GM21786 (cell line): ENCODE data around the gene GRB2.
A peak's percentile ranks its signal among the peaks of the same experiment; 100 is the strongest.
"Not testable (repeated sequence)": the region's sequence is repeated elsewhere in the genome, so short reads cannot be mapped to it uniquely, and the experiment has no call there.

ENCODE experiments used
- ATAC-seq: cut with Tn5 transposase; IDR thresholded peaks from one replicate; pipeline ENCODE4 v1.9.1; 2021; ENCODE audit not compliant: unreplicated experiment

The GRB2 gene

DNA sequence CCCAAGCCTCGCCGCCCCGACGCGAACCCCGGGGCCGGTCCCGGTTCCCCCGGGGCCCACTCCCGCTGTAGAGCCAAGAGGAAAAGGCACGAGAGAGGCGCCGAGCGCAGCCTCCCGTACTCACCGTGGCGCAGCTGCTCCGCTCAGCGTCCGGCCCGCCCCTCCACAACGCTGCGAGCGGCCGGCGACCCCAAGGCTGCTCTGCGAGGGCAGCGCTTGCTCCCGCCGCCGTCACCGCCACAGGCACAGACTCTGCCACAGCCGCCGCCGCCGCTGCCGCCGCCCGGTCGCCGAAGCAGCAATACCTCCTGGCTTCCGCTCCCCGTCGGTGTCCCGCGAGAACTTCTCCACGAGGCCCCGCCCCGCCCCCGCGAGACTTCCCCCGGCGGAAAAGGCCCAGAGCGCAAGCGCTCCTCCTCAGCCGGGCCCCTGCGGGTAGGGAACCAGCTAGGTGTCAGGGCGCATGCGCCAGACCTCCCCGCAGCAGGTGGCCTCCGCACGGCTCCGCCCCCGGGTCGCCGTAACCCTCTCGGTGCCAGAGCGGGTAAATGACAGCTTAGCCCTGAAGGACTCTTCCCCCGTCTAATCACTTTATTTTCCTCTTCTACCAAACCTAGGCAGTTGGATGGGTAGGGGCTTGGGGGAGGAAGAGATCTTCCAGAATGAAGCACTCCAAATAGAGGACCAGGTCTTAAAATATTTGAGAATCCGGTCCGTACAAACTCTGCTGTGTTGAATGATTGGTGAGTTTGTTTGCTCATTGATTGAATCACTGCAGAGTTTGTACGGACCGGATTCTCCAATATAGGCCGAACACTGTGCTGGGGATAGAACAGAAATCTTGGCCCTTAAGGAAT is at the start of gene GRB2:
Gene GRB2 (minus strand): TSS at position 314 of the 857 bp plus-strand sequence. CDS start 12,050 bp downstream, outside the sequence.
- ATAC-seq, result peak; percentile 75

DNA sequence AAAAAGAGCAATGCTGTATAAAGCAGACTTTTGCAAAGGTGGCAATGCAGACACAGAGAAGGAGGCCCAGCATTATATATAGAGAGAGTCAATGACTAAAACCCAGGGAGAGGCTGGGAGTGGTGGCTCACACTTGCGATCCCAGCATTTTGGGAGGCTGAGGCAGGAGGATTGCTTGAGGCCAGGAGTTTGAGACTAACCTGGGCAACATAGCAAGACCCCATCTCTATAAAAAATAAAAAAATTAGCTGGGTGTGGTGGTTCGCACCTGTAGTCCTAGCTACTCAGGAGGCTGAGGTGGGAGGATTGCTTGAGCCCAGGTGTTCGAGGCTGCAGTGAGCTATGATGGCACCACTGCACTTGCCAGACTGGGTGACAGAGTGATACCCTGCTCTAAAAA is 49.2 kb upstream of the GRB2 start:
- ATAC-seq, result not testable (repeated sequence)

DNA sequence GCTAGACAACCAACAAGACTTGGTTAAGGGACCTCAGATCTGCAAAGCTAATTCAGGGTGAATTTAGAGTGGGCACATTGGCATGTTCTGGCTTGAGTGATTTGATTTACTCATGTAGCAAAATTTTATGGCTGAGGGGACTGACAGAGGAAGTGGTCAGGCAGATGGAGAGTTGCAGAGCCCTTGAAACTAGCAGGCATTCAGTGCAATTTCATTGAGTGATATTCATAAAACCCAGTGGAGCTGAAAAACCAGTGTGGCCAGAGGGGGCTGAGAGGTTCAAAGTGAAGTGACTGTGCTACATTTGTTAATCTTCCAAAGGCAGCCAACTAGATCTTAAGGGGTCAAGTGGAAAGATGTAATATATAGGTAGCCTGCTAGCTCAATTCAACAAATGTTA is 48.7 kb upstream of the GRB2 start:
- ATAC-seq, result no peak

DNA sequence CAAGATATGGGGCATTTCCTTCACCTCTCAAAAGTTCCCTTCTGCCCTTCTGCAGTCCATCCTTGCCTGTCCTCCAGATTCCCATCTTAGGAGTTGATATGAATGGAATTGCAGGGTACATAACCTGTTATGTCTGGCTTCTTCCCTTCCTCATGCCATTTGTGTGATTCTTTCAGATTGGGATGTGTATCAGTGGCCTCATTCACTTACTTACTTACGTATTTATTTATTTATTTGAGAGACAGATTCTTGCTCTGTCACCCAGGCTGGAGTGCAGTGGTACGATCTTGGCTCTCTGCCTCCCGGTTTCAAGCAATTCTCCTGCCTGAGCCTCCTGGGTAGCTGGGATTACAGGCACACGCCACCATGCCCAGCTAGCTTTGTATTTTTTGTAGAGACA is 44.8 kb upstream of the GRB2 start:
- ATAC-seq, result no peak

DNA sequence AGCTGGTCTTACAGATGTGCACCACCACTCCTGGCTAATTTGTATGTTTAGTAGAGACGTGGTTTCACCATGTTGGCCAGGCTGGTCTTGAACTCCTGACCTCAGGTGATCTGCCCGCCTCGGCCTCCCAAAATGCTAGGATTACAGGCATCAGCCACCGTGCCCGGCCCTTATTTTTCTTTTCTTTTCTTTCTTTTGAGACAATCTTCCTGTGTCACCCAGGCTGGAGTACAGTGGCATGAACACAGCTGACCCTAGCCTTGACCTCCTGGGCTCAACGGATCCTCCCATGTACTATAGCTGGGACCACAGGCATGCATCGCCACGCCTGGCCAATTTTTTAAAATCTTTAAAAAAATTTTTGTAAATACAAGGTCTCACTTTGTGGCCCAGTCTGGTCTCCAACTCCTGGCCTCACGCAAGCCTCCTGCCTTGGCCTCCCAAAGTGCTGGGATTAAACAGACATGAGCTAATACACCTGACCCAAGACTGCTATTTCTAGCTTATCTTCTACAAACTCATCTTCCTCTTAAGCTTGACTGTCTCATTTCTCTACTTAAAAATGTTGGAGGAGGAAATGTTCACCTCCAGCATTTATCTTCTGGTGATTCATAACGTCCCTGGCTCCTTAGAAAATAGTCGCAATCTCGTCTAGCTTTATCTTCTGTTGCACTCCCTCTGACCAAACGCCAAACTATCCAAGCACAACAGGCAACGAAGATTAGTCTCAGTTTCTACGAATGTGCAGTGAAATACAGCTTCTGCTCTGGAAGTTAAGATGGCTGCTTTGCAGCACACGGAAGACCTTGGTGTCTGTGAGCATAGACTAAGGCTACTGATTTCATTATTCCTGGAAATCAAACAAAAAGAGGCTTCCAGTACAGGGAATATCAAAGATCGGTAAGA is 42.7 kb upstream of the GRB2 start:
- ATAC-seq, result no peak

DNA sequence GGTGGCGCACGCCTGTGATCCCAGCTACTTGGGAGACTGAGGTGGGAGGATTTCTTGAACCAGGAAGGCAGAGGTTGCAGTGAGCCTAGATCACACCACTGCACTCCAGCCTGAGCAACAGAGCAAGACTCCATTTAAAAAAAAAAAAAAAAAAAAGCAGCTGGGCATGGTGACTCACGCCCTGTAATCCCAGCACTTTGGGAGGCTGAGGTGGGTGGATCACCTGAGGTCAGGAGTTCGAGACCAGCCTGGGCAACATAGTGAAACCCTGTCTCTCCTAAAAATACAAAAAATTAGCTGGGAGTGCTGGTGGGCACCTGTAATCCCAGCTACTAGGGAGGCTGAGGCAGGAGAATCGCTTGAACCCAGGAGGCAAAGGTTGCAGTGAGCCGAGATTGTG is 40.4 kb upstream of the GRB2 start:
- not testable (repeated sequence) for ATAC-seq

DNA sequence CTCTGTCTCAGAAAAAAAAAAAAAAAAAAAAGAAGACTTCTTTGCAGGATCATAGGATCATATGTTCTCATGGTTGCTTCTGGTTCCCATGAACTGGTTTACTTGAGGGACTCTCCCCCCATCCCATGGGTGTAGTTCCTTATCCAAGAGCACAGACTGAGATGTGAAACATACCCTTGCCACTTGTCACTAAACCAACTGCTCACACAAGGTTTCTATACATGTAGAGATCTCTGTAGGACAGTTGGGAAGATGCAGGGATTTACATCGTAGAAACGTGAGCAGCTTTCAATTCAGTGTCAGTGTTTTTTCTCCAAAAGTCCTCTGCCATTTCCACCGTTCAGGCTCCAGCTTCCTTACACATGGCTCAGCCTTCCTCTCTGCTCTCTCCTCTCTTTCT is 39.8 kb upstream of the GRB2 start:
- ATAC-seq, result no peak

DNA sequence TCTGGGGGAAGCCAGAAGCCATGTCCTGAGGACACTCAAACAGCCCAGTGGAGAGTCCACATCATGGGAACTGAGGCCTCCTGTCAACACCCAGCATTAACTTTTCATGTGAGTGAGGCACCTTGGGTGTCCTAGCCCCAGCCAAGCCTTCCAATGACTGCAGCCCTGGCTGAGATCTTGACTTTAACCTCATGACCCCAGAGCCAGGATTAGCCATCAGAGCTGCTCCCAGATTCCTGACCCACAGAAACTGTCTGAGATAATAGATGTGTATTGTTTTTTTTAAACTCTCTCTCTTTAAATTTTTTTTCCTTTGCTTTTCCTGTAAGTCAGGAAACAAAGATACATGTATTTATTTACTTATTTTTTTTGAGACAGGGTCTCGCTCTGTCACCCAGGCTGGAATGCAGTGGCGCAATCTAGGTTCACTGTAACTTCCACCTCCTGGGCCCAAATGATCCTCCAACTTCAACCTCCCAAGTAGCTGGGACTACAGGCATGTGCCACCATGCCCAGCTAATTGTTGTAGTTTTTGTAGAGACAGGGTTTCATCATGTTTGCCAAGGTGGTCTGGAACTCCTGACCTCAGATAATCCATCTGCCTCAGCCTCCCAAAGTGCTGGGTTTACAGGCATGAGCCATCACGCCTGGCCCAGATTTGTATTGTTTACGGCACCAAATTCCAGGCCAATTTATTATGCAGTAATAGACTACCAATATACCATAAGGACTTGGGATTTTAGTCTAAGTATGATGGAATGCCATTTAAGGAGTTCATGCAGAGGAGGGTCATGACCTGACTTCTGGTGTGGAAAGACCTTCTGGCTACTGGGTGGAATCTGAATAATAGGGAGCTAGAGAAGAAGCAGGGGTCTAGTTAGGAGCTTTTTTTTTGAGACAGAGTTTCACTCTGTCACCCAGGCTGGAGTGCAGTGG is 37.0 kb upstream of the GRB2 start:
- ATAC-seq, result no peak

DNA sequence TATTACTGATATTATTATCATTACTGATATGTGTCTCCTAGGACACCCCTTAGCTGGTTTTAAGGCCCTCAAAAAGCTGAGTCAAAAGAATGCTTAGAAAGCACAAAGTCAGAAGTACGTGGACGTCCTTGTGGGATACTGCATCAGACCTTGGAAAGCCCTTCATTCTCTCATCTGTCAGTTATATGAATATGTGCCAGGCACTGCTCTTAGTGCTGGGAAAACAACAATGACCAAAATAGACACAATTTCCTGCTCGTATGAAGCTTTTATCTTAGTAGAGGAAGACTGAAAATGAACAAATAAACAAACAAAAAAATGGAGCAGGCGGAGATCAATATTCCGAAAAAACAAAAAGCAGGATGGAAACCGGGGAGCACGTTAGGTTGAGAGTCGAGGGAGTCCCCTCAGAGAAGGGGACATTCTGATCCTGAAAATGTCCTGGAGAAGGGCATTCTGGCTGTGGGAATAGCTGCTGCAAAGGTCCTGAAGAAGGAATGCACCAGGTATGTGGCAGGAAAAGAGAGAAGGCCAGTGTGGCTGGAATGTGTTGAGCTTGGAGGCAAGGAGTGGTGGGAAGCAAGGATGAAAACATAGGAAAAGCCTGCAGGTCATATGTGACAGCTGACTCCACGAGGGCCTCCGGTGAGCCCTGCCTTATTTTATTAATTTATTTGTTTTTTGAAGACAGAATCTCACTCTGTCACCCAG is 35.4 kb upstream of the GRB2 start:
- no peak for ATAC-seq

DNA sequence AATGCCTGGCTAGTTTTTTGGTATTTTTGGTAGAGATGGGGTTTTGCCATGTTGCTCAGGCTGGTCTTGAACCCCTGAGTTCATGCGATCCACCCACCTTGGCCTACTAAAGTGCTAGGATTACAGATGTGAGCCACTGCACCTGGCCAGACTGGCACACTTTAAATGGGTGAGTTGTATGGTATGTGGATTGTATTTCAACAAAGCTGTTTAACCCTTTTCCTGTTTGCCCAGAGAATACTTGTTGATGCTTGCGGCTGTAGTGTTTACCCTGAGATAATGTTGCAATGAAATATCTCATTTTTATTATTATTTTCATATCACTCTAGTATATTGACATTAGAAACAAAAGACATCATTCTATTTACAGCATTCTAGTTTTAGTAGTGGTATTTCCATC is 33.8 kb upstream of the GRB2 start:
- no peak for ATAC-seq

DNA sequence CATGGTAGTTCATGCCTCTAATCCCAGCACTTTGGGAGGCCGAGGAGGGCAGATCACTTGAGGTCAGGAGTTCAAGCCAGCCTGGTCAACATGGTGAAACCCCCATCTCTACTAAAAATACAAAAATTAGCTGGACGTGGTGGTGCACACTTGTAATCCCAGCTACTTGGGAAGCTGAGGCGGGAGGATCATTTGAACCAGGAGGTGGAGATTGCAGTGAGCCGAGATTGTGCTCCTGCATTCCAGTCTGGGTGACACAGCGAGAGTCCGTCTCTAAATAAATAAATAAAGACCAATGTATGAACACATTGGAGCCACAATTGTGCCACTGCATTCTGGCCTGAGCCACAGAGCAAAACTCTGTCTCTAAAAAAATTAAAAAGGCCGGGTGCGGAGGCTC is 31.9 kb upstream of the GRB2 start:
- not testable (repeated sequence) for ATAC-seq

DNA sequence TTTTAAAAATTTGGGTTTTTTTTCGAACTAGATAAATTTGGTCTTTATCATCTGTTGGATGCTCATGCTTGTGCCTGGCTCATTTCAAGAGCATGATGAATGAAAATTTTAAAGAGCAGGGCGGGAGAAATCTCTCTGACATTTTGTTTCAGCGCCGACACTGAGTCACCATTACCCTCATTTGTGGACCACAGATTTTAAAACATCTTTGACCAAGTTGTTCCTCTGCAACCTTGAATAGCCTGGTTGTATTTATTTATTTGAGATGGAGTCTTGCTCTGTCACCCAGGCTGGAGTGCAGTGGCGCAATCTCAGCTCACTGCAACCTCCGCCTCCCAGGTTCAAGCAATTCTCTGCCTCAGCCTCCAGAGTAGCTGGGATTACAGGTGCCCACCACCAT is 29.0 kb upstream of the GRB2 start:
- not testable (repeated sequence) for ATAC-seq

DNA sequence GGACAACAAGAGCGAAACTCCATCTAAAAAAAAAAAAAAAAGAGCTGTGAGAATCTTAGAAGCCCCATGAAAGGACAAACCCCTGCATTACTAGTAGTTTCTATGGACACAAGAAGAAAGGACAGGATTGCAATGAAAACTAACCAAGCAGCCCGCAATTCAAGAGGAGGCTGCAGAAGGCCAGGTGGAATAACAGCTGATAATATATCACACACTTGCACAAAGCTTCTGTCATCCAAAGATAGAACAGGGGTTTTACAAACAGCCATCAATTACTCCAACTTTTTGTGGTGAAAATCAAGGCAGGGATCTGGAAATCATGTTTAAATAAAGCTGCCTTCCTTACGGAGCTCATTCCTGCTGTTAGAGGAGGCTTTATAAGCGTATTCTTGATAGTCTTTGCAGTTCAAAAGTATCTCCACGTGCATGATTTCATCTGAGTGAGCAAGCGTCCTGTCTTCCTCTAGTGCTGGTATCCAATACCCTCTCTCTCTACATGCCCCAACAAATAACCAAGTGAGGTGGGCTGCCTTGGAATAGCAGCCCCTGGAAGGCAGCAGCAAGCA is 27.8 kb upstream of the GRB2 start:
- no peak for ATAC-seq

DNA sequence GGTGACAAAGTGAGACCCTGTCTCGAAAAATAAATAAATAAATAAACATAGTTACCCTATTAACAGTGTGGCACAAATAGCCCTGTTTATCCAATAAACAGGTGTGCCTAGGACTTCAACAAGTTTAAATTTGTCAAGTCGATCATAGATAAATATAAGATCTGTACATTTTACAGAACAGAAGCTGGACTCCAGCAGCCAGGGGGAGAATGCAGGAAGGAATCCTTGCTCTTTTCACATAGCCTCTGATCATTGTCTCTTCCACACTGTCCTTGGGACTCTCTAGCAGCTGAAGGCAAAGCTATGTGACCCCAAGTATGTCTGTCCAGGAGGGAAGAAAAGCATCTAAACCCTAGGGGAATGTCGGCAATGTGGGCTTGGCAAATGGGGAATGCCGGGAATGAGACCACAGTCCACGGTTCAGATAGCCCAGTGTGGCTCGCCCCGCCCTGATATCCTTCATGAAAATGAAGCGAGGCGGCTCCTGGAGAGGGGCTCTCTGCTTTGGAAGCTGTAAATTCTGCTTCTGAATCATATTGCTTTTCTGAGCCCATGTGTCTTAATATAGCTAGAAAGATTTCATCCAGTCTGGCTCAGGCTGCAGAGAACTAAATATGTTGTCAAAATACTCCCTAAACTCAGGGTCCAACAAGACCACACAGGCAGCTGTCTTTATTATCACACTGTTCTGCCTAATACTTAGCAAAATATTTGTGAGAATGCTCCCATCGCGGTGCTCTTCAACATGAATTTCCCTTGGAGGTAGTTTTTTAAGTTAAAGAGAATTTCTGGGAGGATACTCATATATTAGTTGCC is 24.9 kb upstream of the GRB2 start:
- no peak for ATAC-seq

DNA sequence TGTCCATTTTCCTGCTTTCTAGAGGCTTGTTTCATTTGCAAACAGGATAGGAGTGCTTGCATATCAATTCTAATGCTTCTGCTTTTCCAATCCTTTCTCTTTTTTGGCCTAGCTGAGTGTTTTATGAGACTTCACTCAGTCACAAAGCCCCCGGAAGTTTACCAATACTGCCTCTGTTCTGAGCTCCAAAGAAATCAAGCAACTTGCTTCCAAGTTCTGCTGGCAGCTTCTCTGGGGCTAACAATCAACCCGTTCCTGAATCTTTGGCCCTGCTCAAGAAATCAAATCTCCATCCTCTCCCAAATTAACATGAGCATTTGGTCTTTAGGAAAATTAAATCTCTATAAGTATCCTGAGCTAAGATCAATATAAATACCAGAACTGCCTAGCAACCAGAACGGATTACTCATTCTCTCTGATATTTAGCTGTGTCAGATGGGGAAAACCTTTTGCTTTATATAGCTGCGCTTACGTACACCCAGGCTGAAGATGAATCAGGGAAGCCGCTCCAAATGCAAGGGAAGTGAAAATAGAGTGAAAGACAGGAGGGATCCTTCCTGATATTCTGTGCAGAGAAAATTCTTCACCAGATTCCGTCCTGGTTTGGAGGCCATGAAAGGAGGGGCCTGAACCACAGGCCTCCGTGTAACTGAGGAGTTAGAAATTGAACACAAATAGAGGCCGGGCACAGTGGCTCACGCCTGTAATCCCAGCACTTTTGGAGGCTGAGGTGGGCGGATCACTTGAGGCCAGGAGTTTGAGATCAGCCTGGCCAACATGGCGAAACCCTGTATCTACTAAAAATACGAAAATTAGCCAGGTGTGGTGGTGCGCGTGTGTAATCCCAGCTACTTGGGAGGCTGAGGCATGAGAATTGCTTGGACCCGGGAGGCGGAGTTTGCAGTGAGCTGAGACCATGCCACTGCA is 23.3 kb upstream of the GRB2 start:
- ATAC-seq, result no peak

DNA sequence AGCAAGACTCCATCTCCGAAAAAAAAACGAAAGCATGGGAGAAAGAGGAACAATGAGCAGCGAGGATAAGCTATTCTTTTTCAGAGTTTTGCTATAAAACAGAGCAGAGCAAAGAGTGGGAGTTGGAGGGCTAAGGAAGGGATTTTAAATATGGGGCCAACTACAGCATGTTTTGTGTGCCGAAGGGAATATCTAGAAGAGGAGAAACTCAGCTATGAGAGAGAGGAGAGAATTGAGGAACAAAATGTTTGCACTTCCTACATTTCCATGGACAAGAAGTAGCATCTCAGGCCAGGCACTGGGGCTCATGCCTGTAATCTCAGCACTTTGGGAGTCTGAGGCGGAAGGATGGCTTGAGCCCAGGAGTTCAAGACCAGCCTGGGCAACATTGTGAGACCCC is 13.1 kb upstream of the GRB2 start:
- no peak for ATAC-seq

DNA sequence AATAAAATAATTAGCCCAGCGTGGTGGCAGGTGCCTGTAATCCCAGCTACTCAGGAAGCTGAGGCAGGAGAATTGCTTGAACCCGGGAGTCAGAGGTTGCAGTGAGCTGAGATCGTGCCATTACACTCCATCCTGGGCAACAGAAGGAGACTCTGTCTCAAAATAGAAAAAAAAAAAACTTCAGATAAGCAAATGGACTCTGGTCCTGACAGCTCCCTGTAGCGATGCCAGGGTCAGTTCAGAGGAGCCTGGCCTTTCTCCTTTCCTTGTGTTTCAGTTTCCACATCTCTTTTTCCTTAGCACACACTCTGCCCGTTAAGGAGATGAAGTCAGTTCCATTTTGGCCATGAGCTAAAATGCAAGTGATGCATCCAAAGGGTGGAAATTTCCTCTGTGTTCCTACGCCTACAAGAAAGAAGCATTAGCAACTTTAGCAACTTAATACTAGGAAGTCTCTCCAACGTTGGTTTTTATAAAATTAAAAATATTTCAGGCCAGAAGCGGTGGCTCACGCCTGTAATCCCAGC is 11.6 kb upstream of the GRB2 start:
- no peak for ATAC-seq

DNA sequence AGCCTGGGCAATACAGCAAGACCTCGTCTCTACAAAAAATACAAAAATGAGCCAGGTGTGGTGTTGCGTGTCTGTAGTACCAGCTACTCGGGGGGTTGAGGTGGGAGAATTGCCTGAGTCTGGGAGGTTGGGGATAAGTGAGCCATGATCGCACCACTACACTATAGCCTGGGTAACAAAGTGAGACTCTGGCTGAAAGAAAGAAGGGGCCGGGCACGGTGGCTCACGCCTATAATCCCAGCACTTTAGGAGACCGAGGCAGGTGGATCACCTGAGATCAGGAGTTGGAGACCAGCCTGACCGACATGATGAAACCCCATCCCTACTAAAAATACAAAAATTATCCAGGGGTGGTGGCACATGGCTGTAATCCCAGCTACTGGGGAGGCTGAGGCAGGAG is 10.5 kb upstream of the GRB2 start:
- ATAC-seq, result no peak
